BLaER1 treated with 17β-estradiol and CSF1 and Interleukin-3, amounts not matched to agents 10 nM and 100 nM (cell line): ENCODE data around the gene HSCB.
A peak's percentile ranks its signal among the peaks of the same experiment; 100 is the strongest.
"Not testable (repeated sequence)": the region's sequence is repeated elsewhere in the genome, so short reads cannot be mapped to it uniquely, and the experiment has no call there.

Experiments
- H3K27ac ChIP-seq, 11 experiments: shearing (Covaris generic); formaldehyde crosslinking; 2 replicates each; pipeline ENCODE4 v1.8.1; 2022
- H3K27me3 ChIP-seq, 11 experiments: shearing (Covaris generic); formaldehyde crosslinking; 2 replicates each; pipeline ENCODE4 v1.8.1; 2022
- H3K36me3 ChIP-seq, 11 experiments: shearing (Covaris generic); formaldehyde crosslinking; 2 replicates each; pipeline ENCODE4 v1.8.1; 2022
- H3K4me1 ChIP-seq, 10 experiments: shearing (Covaris generic); formaldehyde crosslinking; 2 replicates each; pipeline ENCODE4 v1.8.1; 2022
- H3K4me2 ChIP-seq, 11 experiments: shearing (Covaris generic); formaldehyde crosslinking; 2 replicates each; pipeline ENCODE4 v1.8.1; 2022
- H3K4me3 ChIP-seq, 10 experiments: shearing (Covaris generic); formaldehyde crosslinking; 2 replicates each; pipeline ENCODE4 v1.8.1; 2022
- H3K9ac ChIP-seq, 11 experiments: shearing (Covaris generic); formaldehyde crosslinking; 2 replicates each; pipeline ENCODE4 v1.8.1; 2022
- H3K9me3 ChIP-seq, 11 experiments: shearing (Covaris generic); formaldehyde crosslinking; replicated peaks in 1 of 11; 2 replicates each; pipeline ENCODE4 v1.8.1; 2022
- H4K20me1 ChIP-seq, 11 experiments: shearing (Covaris generic); formaldehyde crosslinking; 2 replicates each; pipeline ENCODE4 v1.8.1; 2022
- Cebpa-rat ChIP-seq, 11 experiments: shearing (Covaris generic); IDR thresholded peaks; 2 replicates each; pipeline ENCODE4 v1.8.1; 2022

HSCB gene, protein sequence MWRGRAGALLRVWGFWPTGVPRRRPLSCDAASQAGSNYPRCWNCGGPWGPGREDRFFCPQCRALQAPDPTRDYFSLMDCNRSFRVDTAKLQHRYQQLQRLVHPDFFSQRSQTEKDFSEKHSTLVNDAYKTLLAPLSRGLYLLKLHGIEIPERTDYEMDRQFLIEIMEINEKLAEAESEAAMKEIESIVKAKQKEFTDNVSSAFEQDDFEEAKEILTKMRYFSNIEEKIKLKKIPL

DNA sequence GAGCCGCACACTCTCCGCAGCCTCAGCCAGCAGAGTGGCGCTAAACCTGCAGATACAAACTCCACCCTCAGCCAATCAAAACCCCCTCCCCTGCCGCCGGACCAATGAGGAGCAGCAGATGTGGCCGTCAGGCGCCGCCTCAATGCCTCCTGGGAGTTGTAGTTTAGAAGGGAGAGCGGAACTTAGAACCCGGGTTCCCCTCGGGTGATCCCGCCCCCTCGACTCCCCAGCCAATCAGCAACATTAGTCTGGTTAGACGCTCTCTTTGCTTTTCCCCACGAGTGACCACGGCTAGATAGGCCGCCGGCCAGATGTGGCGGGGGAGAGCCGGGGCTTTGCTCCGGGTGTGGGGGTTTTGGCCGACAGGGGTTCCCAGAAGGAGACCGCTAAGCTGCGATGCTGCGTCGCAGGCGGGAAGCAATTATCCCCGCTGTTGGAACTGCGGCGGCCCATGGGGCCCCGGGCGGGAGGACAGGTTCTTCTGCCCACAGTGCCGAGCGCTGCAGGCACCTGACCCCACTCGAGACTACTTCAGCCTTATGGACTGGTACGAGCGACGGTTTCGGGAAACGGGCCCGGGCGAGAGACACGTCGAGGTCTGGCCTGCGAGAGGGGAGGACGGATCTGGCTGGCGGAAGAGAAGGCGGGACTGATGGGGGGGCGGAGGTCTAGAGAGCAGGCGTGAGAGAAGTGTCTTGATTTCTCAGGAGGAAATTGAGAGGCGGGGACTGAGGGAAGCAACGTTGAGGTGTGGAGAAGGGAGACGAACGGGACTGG, at the start of gene HSCB, which contains the start of gene CHEK2:
TSS of gene HSCB (plus strand) at position 255 of the 777 bp plus-strand sequence. CDS start at position 312, 57 bp downstream.
TSS of gene CHEK2 (minus strand) at position 36 of the 777 bp plus-strand sequence. CDS start 7,099 bp downstream, outside the sequence.
- Histone ChIP-seq H3K9ac (peak within 1 kb of the TSS; percentile 84 to 96 (median 91)), H3K27me3 (no peaks in the 10 kb centered on the region), H4K20me1 (peaks cover 0 to 30% (median 13%) of the 10 kb centered on the region in 11 experiments; a peak in 13 of 22 replicates), H3K27ac (peak within 1 kb of the TSS; percentile 81 to 96 (median 92)), H3K9me3 (no peaks in the 10 kb centered on the region), H3K4me2 (peak within 1 kb of the TSS; percentile 87 to 99 (median 90)), H3K36me3 (peaks cover 39 to 67% (median 48%) of the 10 kb centered on the region in 11 experiments), H3K4me1 (peaks cover 25 to 50% (median 41%) of the 10 kb centered on the region in 10 experiments), H3K4me3 (peak within 1 kb of the TSS; percentile 71 to 99 (median 86))
- no peak for TF ChIP-seq Cebpa-rat (IDR thresholded peaks at IDR 0.05)

DNA sequence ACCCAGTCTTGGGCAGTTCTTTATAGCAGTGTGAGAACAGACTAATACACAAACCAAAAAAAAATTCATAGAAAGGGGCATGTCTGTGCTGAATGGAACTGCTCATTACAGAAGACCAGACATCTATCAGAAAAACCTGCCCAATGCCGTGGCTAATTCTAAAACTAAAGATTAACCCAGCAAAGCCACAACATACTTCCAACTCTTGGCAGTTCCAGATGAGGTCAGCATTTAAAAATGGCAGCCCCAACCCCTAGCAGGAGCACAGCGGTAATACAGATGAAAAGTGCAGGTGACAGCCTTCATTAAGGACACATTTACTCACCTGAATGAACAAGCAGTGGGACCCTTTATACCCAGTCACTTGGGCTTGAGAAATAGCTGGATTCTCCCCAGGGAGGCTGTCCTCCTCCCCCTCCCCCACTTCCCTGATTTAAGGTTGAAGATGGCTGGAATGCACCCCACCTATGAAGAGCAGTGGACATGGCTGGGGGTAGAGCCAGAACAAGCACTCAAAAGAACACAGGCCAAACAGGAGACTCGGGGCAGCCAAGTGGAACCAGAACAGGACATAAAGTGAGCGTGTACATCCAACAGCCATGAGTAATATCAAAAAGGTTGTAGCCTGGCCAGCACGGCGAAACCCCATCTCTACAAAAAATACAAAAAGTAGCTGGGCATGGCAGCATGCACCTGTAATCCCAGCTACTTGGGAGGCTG, 48.6 kb upstream of the HSCB start:
- H4K20me1 ChIP-seq, H3K9me3 ChIP-seq, H3K4me2 ChIP-seq, H3K27me3 ChIP-seq, H3K4me1 ChIP-seq, H3K27ac ChIP-seq, H3K9ac ChIP-seq, H3K4me3 ChIP-seq: not testable (repeated sequence)
- H3K36me3 ChIP-seq: peaks cover 35 to 66% (median 48%) of the 10 kb centered on the region in 11 experiments

DNA sequence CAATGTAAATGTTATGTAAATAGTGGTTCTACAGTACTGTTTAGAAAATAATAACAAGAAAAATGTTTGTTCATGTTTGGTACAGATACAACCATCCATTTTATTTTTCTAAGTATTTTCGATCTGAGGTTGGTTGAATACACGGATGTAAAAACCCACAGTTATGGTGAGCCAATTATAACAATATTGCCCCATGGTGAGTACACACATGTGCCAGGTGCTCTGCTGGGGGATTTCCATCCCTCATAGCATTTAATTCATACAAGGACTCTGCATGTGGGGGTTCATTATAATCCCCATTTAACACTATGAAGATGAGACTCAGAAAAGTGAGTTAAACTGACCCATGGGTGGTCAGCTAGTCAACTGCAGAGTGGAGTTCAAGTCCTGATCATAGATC, 38.9 kb upstream of the HSCB start:
- H3K36me3 ChIP-seq: peaks cover 70 to 99% (median 86%) of the 10 kb centered on the region in 11 experiments
- H3K4me2 ChIP-seq: no peak overlapping the region
- no peak overlapping the region for H3K27ac ChIP-seq
- no peaks in the 10 kb centered on the region for H3K9me3 ChIP-seq
- peaks cover 0 to 7% (median 0%) of the 10 kb centered on the region in 11 experiments; a peak in 2 of 22 replicates for H4K20me1 ChIP-seq
- H3K4me1 ChIP-seq: peaks cover 0 to 17% (median 10%) of the 10 kb centered on the region in 10 experiments; a peak in 14 of 20 replicates
- H3K9ac ChIP-seq: no peak overlapping the region
- no peak overlapping the region for H3K4me3 ChIP-seq
- no peak for TF ChIP-seq Cebpa-rat (IDR thresholded peaks at IDR 0.05)
- H3K27me3 ChIP-seq: no peaks in the 10 kb centered on the region

DNA sequence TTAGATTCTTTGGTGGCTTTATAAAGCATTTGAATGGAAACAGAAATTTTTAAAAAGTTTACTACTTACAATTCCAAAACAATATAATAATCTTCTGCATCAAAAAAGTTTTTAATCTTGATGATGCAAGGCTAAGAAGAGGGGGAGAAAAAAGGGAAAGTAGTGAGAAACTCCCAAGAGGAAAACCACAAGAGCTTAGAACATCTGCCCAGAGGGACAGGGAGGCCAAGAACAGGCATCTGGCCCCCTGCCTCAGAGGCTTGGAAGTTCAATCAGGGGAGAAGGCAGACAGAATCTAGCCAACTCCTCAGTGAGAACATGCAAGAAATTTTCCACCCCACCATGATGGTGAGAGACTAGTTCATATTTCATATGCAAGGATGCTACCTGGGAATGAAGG, 38.4 kb upstream of the HSCB start:
- Histone ChIP-seq H3K27me3 (no peaks in the 10 kb centered on the region), H3K9me3 (no peaks in the 10 kb centered on the region), H3K27ac (no peak overlapping the region), H4K20me1 (peaks cover 0 to 7% (median 0%) of the 10 kb centered on the region in 11 experiments; a peak in 3 of 22 replicates), H3K4me3 (no peak overlapping the region), H3K9ac (no peak overlapping the region), H3K4me1 (peaks cover 0 to 17% (median 10%) of the 10 kb centered on the region in 10 experiments; a peak in 14 of 20 replicates), H3K4me2 (peak overlapping the region in 3 of 11 experiments; percentile 9 to 38 (median 22); a peak in 4 of 22 replicates), H3K36me3 (peaks cover 70 to 99% (median 87%) of the 10 kb centered on the region in 11 experiments)
- no peak for TF ChIP-seq Cebpa-rat (IDR thresholded peaks at IDR 0.05)

DNA sequence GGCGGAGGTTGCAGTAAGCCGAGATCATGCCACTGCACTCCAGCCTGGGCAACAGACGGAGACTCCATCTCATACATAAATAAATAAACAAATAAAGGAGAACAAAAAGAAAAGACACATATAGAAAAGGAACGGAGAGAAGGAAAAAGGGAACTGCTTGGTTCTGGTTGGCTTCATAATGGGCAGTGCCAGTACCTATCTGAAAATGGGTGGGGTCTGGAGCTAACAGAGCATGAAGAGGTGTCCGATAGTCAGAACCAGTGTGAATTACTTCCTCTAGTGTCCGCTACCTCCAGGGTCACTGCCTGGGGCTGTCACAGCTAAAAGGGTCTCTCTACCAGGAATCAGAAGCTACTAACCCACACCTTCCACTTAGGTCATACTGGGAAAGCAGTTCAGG, 35.0 kb upstream of the HSCB start:
- no peak overlapping the region for H3K4me3 ChIP-seq
- H3K4me2 ChIP-seq: peak overlapping the region in 6 of 11 experiments; percentile 0 to 54 (median 33); a peak in 8 of 22 replicates
- TF ChIP-seq Cebpa-rat (IDR thresholded peaks at IDR 0.05): no peak
- peaks cover 77 to 100% (median 88%) of the 10 kb centered on the region in 11 experiments for H3K36me3 ChIP-seq
- peaks cover 0 to 7% (median 0%) of the 10 kb centered on the region in 11 experiments; a peak in 2 of 22 replicates for H4K20me1 ChIP-seq
- peaks cover 0 to 17% (median 10%) of the 10 kb centered on the region in 10 experiments; a peak in 14 of 20 replicates for H3K4me1 ChIP-seq
- H3K27me3 ChIP-seq: no peaks in the 10 kb centered on the region
- H3K9me3 ChIP-seq: no peaks in the 10 kb centered on the region
- H3K9ac ChIP-seq: no peak overlapping the region
- H3K27ac ChIP-seq: no peak overlapping the region

DNA sequence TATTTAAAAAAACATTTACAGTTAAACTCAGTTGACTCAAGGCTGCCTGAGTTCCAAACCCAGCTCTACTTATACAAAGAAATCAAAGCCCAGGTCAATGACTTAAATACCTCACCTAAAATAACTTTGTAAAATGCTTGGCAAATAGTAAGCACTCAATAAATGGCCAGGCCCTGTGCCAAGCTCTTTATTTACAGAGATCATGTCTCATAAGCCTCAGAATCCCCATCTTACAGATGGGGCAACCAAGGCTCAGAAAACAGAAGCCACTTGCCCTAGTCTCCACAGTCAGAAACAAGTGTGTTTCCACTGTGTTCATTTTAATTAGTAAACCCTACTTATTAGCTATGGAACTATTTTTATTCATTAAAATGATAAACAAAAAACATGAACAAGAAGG, 31.7 kb upstream of the HSCB start:
- Histone ChIP-seq H3K9me3 (no peaks in the 10 kb centered on the region), H3K27ac (no peak overlapping the region), H3K9ac (no peak overlapping the region), H3K27me3 (no peaks in the 10 kb centered on the region), H3K36me3 (peaks cover 69 to 100% (median 89%) of the 10 kb centered on the region in 11 experiments), H3K4me3 (no peak overlapping the region), H4K20me1 (peaks cover 0 to 7% (median 0%) of the 10 kb centered on the region in 11 experiments; a peak in 3 of 22 replicates), H3K4me2 (no peak overlapping the region), H3K4me1 (peaks cover 0 to 15% (median 7%) of the 10 kb centered on the region in 10 experiments; a peak in 10 of 20 replicates)
- TF ChIP-seq Cebpa-rat (IDR thresholded peaks at IDR 0.05): no peak

DNA sequence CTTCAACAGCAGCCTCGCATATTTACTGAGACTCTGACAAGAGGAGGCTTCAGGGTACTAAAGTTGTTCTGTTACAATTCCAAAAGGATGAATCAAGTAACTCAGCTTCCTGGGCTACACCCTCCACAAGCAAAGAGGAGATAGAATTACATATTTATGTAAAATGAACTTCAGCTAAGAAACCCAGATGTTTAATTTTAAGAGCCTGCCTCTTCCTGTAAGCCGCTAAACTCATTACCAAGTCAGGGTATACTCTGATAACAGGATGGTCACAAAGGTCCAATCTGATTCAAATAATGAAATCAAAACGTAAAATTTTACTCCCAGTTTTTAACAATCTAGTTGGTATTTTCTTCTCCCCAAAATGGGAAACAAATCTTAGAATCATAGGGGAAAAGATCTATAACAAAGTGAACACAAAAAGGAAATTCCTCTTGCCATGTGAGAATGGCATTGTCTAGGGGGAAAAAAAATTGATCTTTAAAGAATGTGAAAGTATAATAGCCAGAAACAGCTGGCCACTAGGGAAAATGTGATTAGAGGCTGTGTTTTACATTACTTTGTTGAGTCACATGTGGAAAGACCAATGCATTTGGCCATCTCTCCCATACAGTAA, 31.2 kb upstream of the HSCB start:
- H3K36me3 ChIP-seq: peaks cover 64 to 100% (median 89%) of the 10 kb centered on the region in 11 experiments
- no peaks in the 10 kb centered on the region for H3K9me3 ChIP-seq
- no peak overlapping the region for H3K27ac ChIP-seq
- H3K9ac ChIP-seq: no peak overlapping the region
- no peak overlapping the region for H3K4me2 ChIP-seq
- peaks cover 0 to 7% (median 0%) of the 10 kb centered on the region in 11 experiments; a peak in 3 of 22 replicates for H4K20me1 ChIP-seq
- H3K27me3 ChIP-seq: no peaks in the 10 kb centered on the region
- no peak for TF ChIP-seq Cebpa-rat (IDR thresholded peaks at IDR 0.05)
- no peak overlapping the region for H3K4me3 ChIP-seq
- peaks cover 0 to 15% (median 7%) of the 10 kb centered on the region in 10 experiments; a peak in 10 of 20 replicates for H3K4me1 ChIP-seq

DNA sequence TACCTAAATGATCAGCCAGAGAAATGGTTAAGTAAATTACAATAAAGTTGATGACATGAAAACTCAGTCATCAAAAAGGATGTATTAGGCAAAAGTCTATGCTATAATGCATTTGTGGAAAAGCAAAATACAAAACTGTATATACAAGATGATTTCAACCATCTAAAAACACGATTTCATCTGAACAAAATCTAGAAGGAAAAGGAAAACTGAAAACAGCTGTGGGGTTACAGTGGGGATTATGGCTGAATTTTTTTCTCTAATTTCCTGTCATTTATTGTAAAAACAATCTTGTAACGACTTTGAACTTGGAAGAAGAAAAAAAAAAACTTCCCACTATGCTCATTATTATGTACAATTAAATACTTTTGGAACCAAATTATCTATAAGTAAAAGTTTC, 30.5 kb upstream of the HSCB start:
- Histone ChIP-seq H3K27ac (no peak overlapping the region), H3K9me3 (no peaks in the 10 kb centered on the region), H3K9ac (no peak overlapping the region), H3K4me1 (peaks cover 0 to 15% (median 7%) of the 10 kb centered on the region in 10 experiments; a peak in 10 of 20 replicates), H3K4me2 (no peak overlapping the region), H3K4me3 (no peak overlapping the region), H3K27me3 (no peaks in the 10 kb centered on the region), H3K36me3 (peaks cover 59 to 100% (median 89%) of the 10 kb centered on the region in 11 experiments), H4K20me1 (peaks cover 0 to 7% (median 0%) of the 10 kb centered on the region in 11 experiments; a peak in 3 of 22 replicates)
- no peak for TF ChIP-seq Cebpa-rat (IDR thresholded peaks at IDR 0.05)
